ENCODE data around the gene VAV2.
A peak's percentile ranks its signal among the peaks of the same experiment; 100 is the strongest.
"Not testable (repeated sequence)": the region's sequence is repeated elsewhere in the genome, so short reads cannot be mapped to it uniquely, and the experiment has no call there.

Gene VAV2

GRCh38 chr9:133968966-133969617 is 23.0 kb downstream of the VAV2 start:
- no peak for DNase-seq

- no peak for DNase-seq
Measured at GRCh38 chr9:133968428-133968827, 23.7 kb downstream of the VAV2 start.

- peak in 1 of 2 experiments; percentile 24 for DNase-seq
Measured at GRCh38 chr9:133967024-133967741, 24.9 kb downstream of the VAV2 start.

- no peak for DNase-seq
Measured at GRCh38 chr9:133964463-133964862, 27.7 kb downstream of the VAV2 start.

- DNase-seq: no peak
Measured at GRCh38 chr9:133963166-133963565, 29.0 kb downstream of the VAV2 start.

GRCh38 chr9:133962341-133962740 is 29.8 kb downstream of the VAV2 start:
- DNase-seq: no peak

- DNase-seq: no peak
Measured at GRCh38 chr9:133961226-133962165, 30.6 kb downstream of the VAV2 start.

GRCh38 chr9:133960568-133961129 is 31.5 kb downstream of the VAV2 start:
- DNase-seq: no peak

- DNase-seq: no peak
Measured at GRCh38 chr9:133959966-133960567, 32.1 kb downstream of the VAV2 start.

- no peak for DNase-seq
Measured at GRCh38 chr9:133959171-133959570, 33.0 kb downstream of the VAV2 start.

GRCh38 chr9:133958756-133959155 is 33.4 kb downstream of the VAV2 start:
- no peak for DNase-seq

- DNase-seq: not testable (repeated sequence)
Measured at GRCh38 chr9:133957772-133958171, 34.4 kb downstream of the VAV2 start.

GRCh38 chr9:133957328-133957727 is 34.8 kb downstream of the VAV2 start:
- DNase-seq: no peak

- no peak for DNase-seq
Measured at GRCh38 chr9:133956520-133957076, 35.5 kb downstream of the VAV2 start.

- DNase-seq: no peak
Measured at GRCh38 chr9:133955821-133956411, 36.2 kb downstream of the VAV2 start.

GRCh38 chr9:133954862-133955529 is 37.1 kb downstream of the VAV2 start:
- DNase-seq: no peak

GRCh38 chr9:133953976-133954709 is 38.0 kb downstream of the VAV2 start:
- no peak for DNase-seq

- DNase-seq: no peak
Measured at GRCh38 chr9:133953621-133953975, 38.5 kb downstream of the VAV2 start.

- no peak for DNase-seq
Measured at GRCh38 chr9:133952598-133953550, 39.2 kb downstream of the VAV2 start.

GRCh38 chr9:133951265-133951664 is 40.9 kb downstream of the VAV2 start:
- DNase-seq: no peak

Measured in SW 1271 (cell line).